ENCODE data around the gene KCNJ15. TPM values are rescaled to one million over a fixed set of nuclear protein-coding genes. Genes with fewer than 3 reads are reported as not detected.

Gene KCNJ15
- total RNA-seq, 1 donor: under 0.01 TPM

- no peak for TF ChIP-seq CTCF (IDR thresholded peaks at IDR 0.05; ENCODE audit: insufficient read depth, low read depth, low read length)
- H3K4me3 ChIP-seq (ENCODE audit: low read depth, low read length): no peak overlapping the region
- no peak for DNase-seq (ENCODE audit: low read depth)
Observed at GRCh38 chr21:38319781-38320180, 63.0 kb downstream of the KCNJ15 start.

GRCh38 chr21:38321568-38321967 lies 64.8 kb downstream of the KCNJ15 start:
- DNase-seq (ENCODE audit: low read depth): no peak
- H3K4me3 ChIP-seq (ENCODE audit: low read depth, low read length): no peak overlapping the region
- TF ChIP-seq CTCF (IDR thresholded peaks at IDR 0.05; ENCODE audit: insufficient read depth, low read depth, low read length): no peak

- no peak for DNase-seq (ENCODE audit: low read depth)
- TF ChIP-seq CTCF (IDR thresholded peaks at IDR 0.05; ENCODE audit: insufficient read depth, low read depth, low read length): no peak
- no peak overlapping the region for H3K4me3 ChIP-seq (ENCODE audit: low read depth, low read length)
Observed at GRCh38 chr21:38322311-38322950, 65.6 kb downstream of the KCNJ15 start.

- no peak for TF ChIP-seq CTCF (IDR thresholded peaks at IDR 0.05; ENCODE audit: insufficient read depth, low read depth, low read length)
- H3K4me3 ChIP-seq (ENCODE audit: low read depth, low read length): no peak overlapping the region
- peak; percentile 98 for DNase-seq (ENCODE audit: low read depth)
Observed at GRCh38 chr21:38323721-38324531, 67.1 kb downstream of the KCNJ15 start.

- DNase-seq (ENCODE audit: low read depth): no peak
- no peak overlapping the region for H3K4me3 ChIP-seq (ENCODE audit: low read depth, low read length)
- TF ChIP-seq CTCF (IDR thresholded peaks at IDR 0.05; ENCODE audit: insufficient read depth, low read depth, low read length): no peak
Observed at GRCh38 chr21:38325216-38325615, 68.4 kb downstream of the KCNJ15 start.

GRCh38 chr21:38325731-38326420 lies 69.1 kb downstream of the KCNJ15 start:
- DNase-seq (ENCODE audit: low read depth): peak; percentile 45
- H3K4me3 ChIP-seq (ENCODE audit: low read depth, low read length): no peak overlapping the region
- TF ChIP-seq CTCF (IDR thresholded peaks at IDR 0.05; ENCODE audit: insufficient read depth, low read depth, low read length): no peak

Measured in fibroblast of villous mesenchyme (primary cell).